SK-N-SH treated with all-trans-retinoic acid at 6 μM for 48 hours (cell line): ENCODE results near the gene HP1BP3.

Source experiments
- ATAC-seq: fragments of 200-7000 bp; cut with Tn5 transposase; 3 replicates; pipeline ENCODE4 v1.9.1; 2020; ENCODE audit warnings: mild to moderate bottlenecking, moderate library complexity
- ARNTL ChIP-seq: fragments of 450-650 bp; formaldehyde crosslinking; IDR thresholded peaks from 2 replicates; pipeline ENCODE4 v1.5.0; 2020; ENCODE audit warnings: low read depth, mild to moderate bottlenecking, moderate library complexity, borderline replicate concordance
- BACH2 ChIP-seq: fragments of 250-450 bp; sonication (Bioruptor Pico); IDR thresholded peaks from 2 replicates; pipeline ENCODE4 v1.9.0; 2021; ENCODE audit warnings: mild to moderate bottlenecking, borderline replicate concordance
- CREB5 ChIP-seq: fragments of 250-450 bp; sonication (Bioruptor Pico); IDR thresholded peaks from 2 replicates; pipeline ENCODE4 v1.5.1; 2020; ENCODE audit warnings: low read depth, mild to moderate bottlenecking, moderate library complexity
- CSDC2 ChIP-seq: fragments of 250-450 bp; sonication (Bioruptor Pico); IDR thresholded peaks from 2 replicates; pipeline ENCODE4 v1.5.0; 2020; ENCODE audit warnings: mild to moderate bottlenecking, moderate library complexity
- ESRRG ChIP-seq: fragments of 250-450 bp; sonication (Bioruptor Pico); IDR thresholded peaks from 2 replicates; pipeline ENCODE4 v1.6.1; 2021; ENCODE audit warnings: mild to moderate bottlenecking
- GLIS3 ChIP-seq: fragments of 250-450 bp; sonication (Bioruptor Pico); IDR thresholded peaks from 2 replicates; pipeline ENCODE4 v1.5.0; 2020; ENCODE audit warnings: mild to moderate bottlenecking, moderate library complexity
- ISL1 ChIP-seq: fragments of 250-450 bp; sonication (Bioruptor Pico); IDR thresholded peaks from 2 replicates; pipeline ENCODE4 v2.1.2; 2022; ENCODE audit warnings: mild to moderate bottlenecking, moderate library complexity
- OSR1 ChIP-seq: fragments of 250-450 bp; sonication (Bioruptor Pico); IDR thresholded peaks from 2 replicates; pipeline ENCODE4 v1.8.0; 2022; ENCODE audit warnings: moderate library complexity, mild to moderate bottlenecking, inconsistent platforms
- PATZ1 ChIP-seq: fragments of 250-450 bp; sonication (Bioruptor Pico); IDR thresholded peaks from 2 replicates; pipeline ENCODE4 v1.8.0; 2020; ENCODE audit warnings: mild to moderate bottlenecking, moderate library complexity, borderline replicate concordance
- POU6F1 ChIP-seq: fragments of 250-450 bp; sonication (Bioruptor Pico); IDR thresholded peaks from 2 replicates; pipeline ENCODE4 v1.8.0; 2021; ENCODE audit warnings: low read depth, mild to moderate bottlenecking, moderate library complexity, borderline replicate concordance
- PPARA ChIP-seq: fragments of 250-450 bp; sonication (Bioruptor Pico); IDR thresholded peaks from 2 replicates; pipeline ENCODE4 v1.5.0; 2020; ENCODE audit warnings: mild to moderate bottlenecking, borderline replicate concordance
- RARB ChIP-seq: fragments of 250-450 bp; sonication (Bioruptor Pico); IDR thresholded peaks from 2 replicates; pipeline ENCODE4 v1.8.0; 2021; ENCODE audit warnings: mild to moderate bottlenecking, moderate library complexity
- SNAI2 ChIP-seq: fragments of 250-450 bp; sonication (Bioruptor Pico); IDR thresholded peaks from 2 replicates; pipeline ENCODE4 v1.5.0; 2020; ENCODE audit warnings: mild to moderate bottlenecking, moderate library complexity
- TCF4 ChIP-seq: fragments of 250-450 bp; sonication (Bioruptor Pico); IDR thresholded peaks from 2 replicates; pipeline ENCODE4 v1.8.0; 2021; ENCODE audit warnings: mild to moderate bottlenecking, moderate library complexity, borderline replicate concordance
- TSHZ2 ChIP-seq: fragments of 250-450 bp; sonication (Bioruptor Pico); IDR thresholded peaks from 2 replicates; pipeline ENCODE4 v1.5.0; 2020; ENCODE audit warnings: mild to moderate bottlenecking, moderate library complexity
- ZFP3 ChIP-seq: fragments of 250-450 bp; sonication (Bioruptor Pico); IDR thresholded peaks from 2 replicates; pipeline ENCODE4 v1.5.0; 2020; ENCODE audit warnings: mild to moderate bottlenecking, moderate library complexity
- ZFP30 ChIP-seq: fragments of 450-650 bp; formaldehyde crosslinking; IDR thresholded peaks from 2 replicates; pipeline ENCODE4 v1.5.0; 2022; ENCODE audit warnings: mild to moderate bottlenecking, moderate library complexity
- ZNF565 ChIP-seq: fragments of 450-650 bp; formaldehyde crosslinking; conservative IDR thresholded peaks from 2 replicates; pipeline ENCODE4 v1.5.0; 2020; ENCODE audit warnings: low read depth, mild to moderate bottlenecking, moderate library complexity
- ZNF70 ChIP-seq: fragments of 450-650 bp; formaldehyde crosslinking; IDR thresholded peaks from 2 replicates; pipeline ENCODE4 v1.5.0; 2020; ENCODE audit warnings: mild to moderate bottlenecking, moderate library complexity
- ZNF8 ChIP-seq: fragments of 450-650 bp; formaldehyde crosslinking; IDR thresholded peaks from 2 replicates; pipeline ENCODE4 v1.5.0; 2020; ENCODE audit warnings: mild to moderate bottlenecking, moderate library complexity

HP1BP3 gene

GRCh38 chr1:20711285-20712214 lies 75.6 kb downstream of the HP1BP3 start (continued):
- TF ChIP-seq POU6F1 (CRISPR knock-in tag) (no peak), RARB (CRISPR knock-in tag) (no peak), PPARA (CRISPR knock-in tag) (no peak), OSR1 (CRISPR knock-in tag) (no peak), SNAI2 (no peak), ZFP30 (CRISPR knock-in tag) (no peak), PATZ1 (CRISPR knock-in tag) (no peak), GLIS3 (CRISPR knock-in tag) (no peak), TCF4 (CRISPR knock-in tag) (no peak)
- TF ChIP-seq, all 23 proteins: peak for 0

- TF ChIP-seq ZNF70 (CRISPR knock-in tag) (peak; percentile 53; the same call in 1 of the 2 replicates), CREB5 (CRISPR knock-in tag) (no peak)
- ATAC-seq: no peak; the same call in 2 of the 3 replicates
These were observed 76.4 kb downstream of the HP1BP3 start for GRCh38 chr1:20710469-20711284.

GRCh38 chr1:20709868-20710267 lies 77.2 kb downstream of the HP1BP3 start:
- no peak for ATAC-seq
- no peak for TF ChIP-seq CREB5 (CRISPR knock-in tag)
- no peak for TF ChIP-seq ARNTL
- TF ChIP-seq CSDC2 (CRISPR knock-in tag): no peak
- TF ChIP-seq TSHZ2 (CRISPR knock-in tag): no peak
- TF ChIP-seq BACH2 (CRISPR knock-in tag): no peak
- TF ChIP-seq PATZ1 (CRISPR knock-in tag): no peak
- TF ChIP-seq OSR1 (CRISPR knock-in tag): no peak
- TF ChIP-seq ZFP3 (CRISPR knock-in tag): no peak
- TF ChIP-seq ZNF565 (CRISPR knock-in tag): no peak
- TF ChIP-seq GLIS3 (CRISPR knock-in tag): no peak
- no peak for TF ChIP-seq ZFP30 (CRISPR knock-in tag)
- TF ChIP-seq TCF4 (CRISPR knock-in tag): no peak
- TF ChIP-seq ISL1 (CRISPR knock-in tag): no peak
- no peak for TF ChIP-seq POU6F1 (CRISPR knock-in tag)
- no peak for TF ChIP-seq ESRRG (CRISPR knock-in tag)
- no peak for TF ChIP-seq PPARA (CRISPR knock-in tag)
- no peak for TF ChIP-seq ZNF8 (CRISPR knock-in tag)
